CD4-positive, alpha-beta T cell treated with Interleukin-1 beta for 1 hour (primary cell): ENCODE data around the gene DOCK6.
"Not testable (repeated sequence)": the region's sequence is repeated elsewhere in the genome, so short reads cannot be mapped to it uniquely, and the experiment has no call there.

ENCODE experiments used
- DNase-seq, 2 donors: peaks; one replicate each; pipeline ENCODE4 v3.0.0-alpha.2; 2020 to 2022

DOCK6 gene

DNA sequence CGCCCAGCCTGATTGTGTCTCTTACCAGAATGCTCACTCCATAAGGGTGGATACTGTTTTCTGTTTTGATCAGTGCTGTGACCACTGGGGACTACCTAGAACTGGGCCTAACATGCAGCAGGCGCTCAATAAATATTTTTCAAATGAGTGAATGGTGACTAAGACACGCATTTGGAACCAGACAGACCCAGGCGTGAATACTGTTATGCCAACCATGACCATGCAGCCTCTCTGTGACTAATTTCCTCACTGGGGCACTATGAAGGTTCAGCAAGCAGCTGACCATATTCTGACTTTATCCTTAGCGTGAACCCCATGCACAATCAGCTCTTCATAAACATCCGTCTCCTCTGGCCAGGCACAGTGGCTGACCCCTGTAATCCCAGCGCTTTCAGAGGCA is 93.8 kb downstream of the DOCK6 start:
- DNase-seq: no peak

GRCh38 chr19:11166281-11167142 is 95.8 kb downstream of the DOCK6 start:
- no peak for DNase-seq

DNA sequence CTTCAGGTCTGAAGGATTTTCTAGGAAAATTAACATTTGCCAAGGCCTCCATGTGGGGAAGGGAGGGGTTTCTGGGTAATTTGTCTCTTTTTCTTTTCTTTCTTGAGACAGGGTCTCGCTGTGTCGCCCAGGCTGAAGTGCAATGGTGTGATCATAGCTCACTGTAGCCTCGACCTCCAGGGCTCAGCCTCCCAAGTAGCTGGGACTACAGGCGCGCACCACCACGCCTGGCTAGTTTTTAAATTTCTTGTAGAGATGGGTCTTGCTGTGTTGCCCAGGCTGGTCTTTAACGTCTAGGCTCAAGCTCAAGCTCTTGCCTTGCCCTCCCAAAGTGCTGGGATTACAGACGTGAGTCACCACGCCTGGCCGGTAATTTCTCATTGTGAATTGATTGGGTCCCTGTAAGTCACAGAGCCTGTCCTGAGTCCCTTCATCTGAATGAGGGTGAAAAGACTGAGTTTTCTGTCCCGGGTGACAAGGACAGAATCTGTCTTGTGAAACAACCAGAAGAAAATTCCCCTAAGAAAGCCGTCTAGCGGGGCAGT is 96.8 kb downstream of the DOCK6 start:
- no peak for DNase-seq

DNA sequence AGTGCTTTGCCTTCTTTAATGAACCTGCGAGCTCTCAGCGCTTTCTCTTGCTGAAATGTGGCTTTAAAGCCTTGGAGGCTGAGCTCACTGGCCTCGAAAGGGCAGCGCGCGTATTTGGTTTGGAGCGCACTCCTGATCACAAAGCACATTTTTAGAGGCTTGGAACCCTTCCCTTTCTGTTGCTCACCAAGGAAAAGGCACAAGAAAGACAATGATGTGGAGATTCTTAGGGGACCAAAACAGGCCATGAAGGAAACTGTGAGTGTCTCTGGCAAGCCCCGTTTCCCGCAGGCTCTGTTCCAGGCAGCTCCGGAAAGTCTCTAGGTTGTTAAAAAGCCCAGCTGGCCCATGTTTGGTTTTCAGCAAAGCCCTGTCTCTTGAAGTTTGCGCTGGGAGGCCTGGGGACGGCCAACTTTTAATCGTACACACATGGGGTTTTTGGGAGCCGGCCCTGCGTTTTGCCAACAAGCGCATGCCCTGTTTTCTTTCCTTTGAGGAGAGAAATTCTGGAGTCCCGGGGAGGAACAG is 97.4 kb downstream of the DOCK6 start:
- DNase-seq: no peak

- no peak for DNase-seq
These were observed 98.0 kb downstream of the DOCK6 start for GRCh38 chr19:11164296-11164695.

DNA sequence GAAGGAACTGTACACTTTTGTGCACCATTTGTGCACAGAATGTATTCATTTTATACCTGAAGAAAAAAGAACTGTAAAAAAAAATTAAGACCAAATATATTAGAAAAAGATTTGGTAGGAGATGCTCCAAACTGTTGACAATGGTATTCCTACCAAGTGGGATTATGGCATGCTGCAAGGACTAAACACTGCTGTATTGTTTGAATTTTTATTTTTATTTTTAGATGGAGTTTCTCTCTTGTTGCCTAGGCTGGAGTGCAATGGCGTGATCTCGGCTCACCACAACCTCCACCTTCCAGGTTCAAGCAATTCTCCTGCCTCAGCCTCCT is 101.9 kb downstream of the DOCK6 start:
- DNase-seq: not testable (repeated sequence)

DNA sequence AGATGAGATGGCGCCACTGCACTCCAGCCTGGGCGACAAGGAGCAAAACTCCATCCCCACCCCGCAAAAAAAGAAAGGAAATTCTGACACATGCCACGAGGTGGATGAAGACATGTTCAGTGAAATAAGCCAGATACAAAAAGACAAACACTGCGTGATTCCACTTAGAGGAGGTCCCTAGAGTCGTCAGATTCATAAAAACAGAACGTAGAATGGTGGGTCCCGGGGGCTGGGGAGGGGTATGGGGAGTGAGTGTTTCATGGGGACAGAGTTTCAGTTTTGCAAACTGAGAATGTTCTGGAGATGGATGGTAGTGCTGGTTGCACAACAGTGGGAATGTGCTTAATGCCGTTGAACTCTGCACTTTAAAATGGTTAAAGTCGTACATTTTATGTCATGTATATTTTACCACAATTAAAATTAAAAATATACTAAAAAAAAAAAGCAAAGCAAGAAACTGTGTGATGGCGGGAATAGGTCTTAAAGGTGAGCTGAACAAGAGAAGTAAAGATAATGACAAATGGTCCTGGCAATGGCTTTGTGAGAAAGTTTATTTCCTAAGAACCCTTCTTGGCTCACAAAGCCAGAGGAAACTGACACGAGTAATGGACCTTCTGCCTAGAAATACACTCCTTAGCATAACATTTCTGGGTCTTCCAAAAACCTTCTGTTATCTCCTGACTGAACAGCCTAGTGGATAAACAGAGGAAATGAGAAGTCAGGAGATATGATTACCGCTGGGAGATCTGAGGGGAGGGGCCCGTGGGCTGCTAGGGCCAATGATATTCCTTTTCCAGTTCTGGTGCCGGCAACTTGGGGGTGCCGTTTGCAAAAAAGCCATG is 102.5 kb downstream of the DOCK6 start:
- DNase-seq: no peak

DNA sequence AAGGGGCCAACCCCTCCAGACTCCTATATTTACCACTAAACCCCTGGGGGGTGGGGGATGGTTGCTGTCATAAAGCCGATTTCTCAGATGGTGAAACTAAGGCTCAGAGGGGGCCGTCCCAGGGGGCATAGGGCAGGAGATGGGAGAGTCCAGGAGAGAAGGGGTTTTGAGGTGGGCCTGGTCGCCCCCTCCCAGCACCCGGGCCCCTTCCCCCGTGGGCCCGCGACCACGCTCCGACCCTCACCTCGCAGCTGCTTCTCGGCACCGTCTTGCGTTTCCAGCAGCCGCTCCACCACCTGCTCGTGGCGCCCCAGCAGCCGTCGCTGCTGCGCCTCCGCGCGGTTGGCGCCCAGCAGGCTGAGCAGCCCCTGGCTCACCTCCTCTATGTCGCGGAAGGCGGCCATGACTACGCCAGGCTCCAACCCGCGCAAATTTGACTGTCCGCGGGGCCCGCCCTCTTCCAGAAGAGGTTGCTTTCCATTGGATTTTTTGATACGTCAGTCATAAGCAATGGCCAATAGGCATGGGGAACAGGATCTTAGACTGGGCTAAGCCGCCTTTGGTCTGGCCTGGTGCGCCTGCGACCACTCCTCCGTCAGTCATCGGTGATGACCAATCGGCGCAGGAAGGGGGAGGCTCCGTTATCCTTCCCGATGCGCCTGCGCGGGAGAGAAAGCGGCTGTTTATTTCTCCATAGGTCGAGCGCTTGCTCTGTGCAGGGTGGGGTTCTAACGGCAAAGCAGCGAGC is 106.8 kb downstream of the DOCK6 start, which contains the start of gene SPC24:
SPC24 (minus strand) TSS at position 410 of the 748 bp plus-strand sequence; CDS start at position 404, 6 bp downstream.
- peak; percentile 95 to 96 for DNase-seq

DNA sequence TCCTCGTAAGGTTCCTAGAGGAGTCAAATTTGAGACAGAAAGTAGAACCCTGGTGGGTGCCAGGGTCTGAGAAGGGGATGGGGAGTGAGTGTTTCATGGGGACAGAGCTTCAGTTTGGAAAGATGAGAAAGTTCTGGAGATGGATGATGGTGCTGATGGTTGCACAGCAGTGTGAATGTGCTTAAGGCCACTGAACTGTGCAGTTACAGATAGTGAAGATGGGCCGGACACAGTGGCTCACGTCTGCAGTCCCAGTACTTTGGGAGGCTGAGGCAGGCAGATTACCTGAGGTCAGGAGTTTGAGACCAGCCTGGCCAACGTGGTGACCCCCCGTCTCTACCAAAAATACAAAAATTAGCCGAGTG is 107.7 kb downstream of the DOCK6 start:
- no peak for DNase-seq

DNA sequence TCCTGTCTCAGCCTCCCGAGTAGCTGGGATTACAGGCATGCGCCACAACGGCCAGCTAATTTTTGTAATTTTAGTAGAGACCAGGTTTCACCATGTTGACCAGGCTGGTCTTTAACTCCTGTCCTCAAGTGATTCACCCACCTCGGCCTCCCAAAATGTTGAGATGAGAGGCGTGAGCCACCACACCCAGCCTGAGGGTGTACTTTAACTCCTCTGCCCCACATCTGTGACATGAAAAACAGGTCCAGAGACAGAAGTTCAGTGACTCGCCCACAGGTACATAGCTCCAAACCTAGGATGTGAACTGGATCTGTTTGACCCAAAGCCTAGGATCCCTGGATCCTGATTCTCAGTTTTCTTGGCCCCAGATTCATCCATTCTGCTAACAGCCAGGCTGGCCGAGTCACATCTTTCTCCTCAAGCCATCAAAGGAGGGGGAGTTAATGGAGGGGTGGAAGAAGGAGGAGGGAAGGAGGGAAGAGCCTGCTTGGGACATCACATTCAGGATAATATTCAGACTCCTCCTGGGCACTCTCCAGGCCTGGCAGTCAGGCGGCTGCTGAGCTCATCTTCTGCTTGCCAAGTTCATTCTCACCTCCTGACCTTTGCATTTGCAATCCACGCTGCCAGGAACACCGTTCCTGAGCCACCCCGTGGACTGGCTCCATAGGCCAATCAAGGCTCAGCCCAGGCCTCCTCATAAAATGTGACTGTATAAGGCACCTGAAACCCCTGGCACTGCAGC is 109.8 kb downstream of the DOCK6 start:
- no peak for DNase-seq

DNA sequence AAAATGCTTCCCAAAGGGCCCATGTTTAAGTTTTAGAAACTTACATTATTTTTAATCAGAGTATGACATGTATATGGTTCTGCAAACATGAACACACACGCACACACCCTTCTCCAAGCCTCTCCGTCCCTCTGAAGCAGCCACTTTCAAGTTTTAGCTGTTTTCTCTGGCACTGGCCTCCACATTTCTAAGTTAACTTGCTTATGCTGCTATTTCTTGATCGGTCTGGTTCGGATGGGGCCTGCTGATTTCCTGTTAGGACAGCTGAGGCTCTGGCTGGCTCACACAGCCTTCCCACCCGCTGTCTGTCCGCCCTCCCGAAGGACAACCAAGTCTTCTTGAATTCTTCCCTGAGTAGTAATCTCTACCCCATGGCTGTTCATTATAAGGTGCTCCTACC is 111.1 kb downstream of the DOCK6 start:
- DNase-seq: no peak
